Hippocampal formation (tissue), 2 donors: ENCODE results near the gene NME3.

Experiments used
- DNase-seq, 2 donors: peaks; one replicate each; lab custom pipeline; 2025; lab: John Stamatoyannopoulos, UW

Gene NME3

GRCh38 chr16:1793578-1794220 lies 22.4 kb upstream of the NME3 start, which contains the start of gene IGFALS:
Gene IGFALS (minus strand): TSS chr16:1793705. CDS start chr16:1793652, 53 bp downstream.
- no peak for DNase-seq

GRCh38 chr16:1792836-1793577 lies 21.7 kb upstream of the NME3 start:
- DNase-seq: no peak

GRCh38 chr16:1791943-1792812 lies 20.8 kb upstream of the NME3 start:
- no peak for DNase-seq

- DNase-seq: no peak
Observed at GRCh38 chr16:1791256-1791942, 20.1 kb upstream of the NME3 start.

- no peak for DNase-seq
Observed at GRCh38 chr16:1790611-1791255, 19.4 kb upstream of the NME3 start.

- DNase-seq: no peak
Observed at GRCh38 chr16:1790261-1790610, 18.9 kb upstream of the NME3 start.

GRCh38 chr16:1789643-1790045 lies 18.3 kb upstream of the NME3 start:
- no peak for DNase-seq

- DNase-seq: no peak
Observed at GRCh38 chr16:1788708-1789100, 17.4 kb upstream of the NME3 start.

GRCh38 chr16:1788095-1788707 lies 16.9 kb upstream of the NME3 start:
- DNase-seq: no peak

- no peak for DNase-seq
Observed at GRCh38 chr16:1787322-1788094, 16.2 kb upstream of the NME3 start.

GRCh38 chr16:1787056-1787321 lies 15.6 kb upstream of the NME3 start:
- no peak for DNase-seq

- no peak for DNase-seq
Observed at GRCh38 chr16:1786242-1787055, 15.1 kb upstream of the NME3 start.

- no peak for DNase-seq
Observed at GRCh38 chr16:1785846-1786170, 14.5 kb upstream of the NME3 start.

- no peak for DNase-seq
Observed at GRCh38 chr16:1784977-1785845, 13.9 kb upstream of the NME3 start.

GRCh38 chr16:1782408-1783264 lies 11.3 kb upstream of the NME3 start, which contains the start of the genes NUBP2 and SPSB3:
Gene NUBP2 (plus strand): TSS chr16:1782960. CDS start chr16:1783021, 61 bp downstream.
Gene SPSB3 (minus strand): TSS chr16:1782571. CDS start chr16:1781483, 1,088 bp downstream.
- peak; percentile 100 for DNase-seq

- no peak for DNase-seq
Observed at GRCh38 chr16:1781758-1782407, 10.5 kb upstream of the NME3 start.

- no peak for DNase-seq
Observed at GRCh38 chr16:1781254-1781653, 9.9 kb upstream of the NME3 start.
